ENCODE measurements around the gene SIGLEC7.
"Not testable (repeated sequence)": the region's sequence is repeated elsewhere in the genome, so short reads cannot be mapped to it uniquely, and the experiment has no call there.

SIGLEC7 gene

GRCh38 chr19:51137792-51138425 lies 4.2 kb upstream of the SIGLEC7 start:
- in situ Hi-C loops (cut with HindIII; ENCODE audit: low sequenced_read_pairs), result no loop called here

- in situ Hi-C loops (cut with HindIII; ENCODE audit: low sequenced_read_pairs), result no loop called here
Measured at GRCh38 chr19:51138549-51138979, 3.5 kb upstream of the SIGLEC7 start.

- in situ Hi-C loops (cut with HindIII; ENCODE audit: low sequenced_read_pairs), result no loop called here
Measured at GRCh38 chr19:51139299-51140014, 2.6 kb upstream of the SIGLEC7 start.

GRCh38 chr19:51140441-51140840 lies 1.7 kb upstream of the SIGLEC7 start:
- in situ Hi-C loops (cut with HindIII; ENCODE audit: low sequenced_read_pairs), result no loop called here

- in situ Hi-C loops (cut with HindIII; ENCODE audit: low sequenced_read_pairs), result no loop called here
Measured at GRCh38 chr19:51141181-51141580, 920 bp upstream of the SIGLEC7 start.

- in situ Hi-C loops (cut with HindIII; ENCODE audit: low sequenced_read_pairs), result not testable (repeated sequence)
Measured at GRCh38 chr19:51142809-51143475, 841 bp downstream of the SIGLEC7 start.

- in situ Hi-C loops (cut with HindIII; ENCODE audit: low sequenced_read_pairs), result no loop called here
Measured at GRCh38 chr19:51143486-51143885, 1.4 kb downstream of the SIGLEC7 start.

GRCh38 chr19:51144482-51145045 lies 2.5 kb downstream of the SIGLEC7 start:
- in situ Hi-C loops (cut with HindIII; ENCODE audit: low sequenced_read_pairs), result no loop called here

GRCh38 chr19:51145916-51146493 lies 3.9 kb downstream of the SIGLEC7 start:
- in situ Hi-C loops (cut with HindIII; ENCODE audit: low sequenced_read_pairs), result no loop called here

GRCh38 chr19:51146751-51147150 lies 4.7 kb downstream of the SIGLEC7 start:
- in situ Hi-C loops (cut with HindIII; ENCODE audit: low sequenced_read_pairs), result no loop called here

- in situ Hi-C loops (cut with HindIII; ENCODE audit: low sequenced_read_pairs), result no loop called here
Measured at GRCh38 chr19:51147663-51148062, 5.6 kb downstream of the SIGLEC7 start.

GRCh38 chr19:51148580-51148979 lies 6.5 kb downstream of the SIGLEC7 start:
- in situ Hi-C loops (cut with HindIII; ENCODE audit: low sequenced_read_pairs), result no loop called here

GRCh38 chr19:51150627-51151026 lies 8.5 kb downstream of the SIGLEC7 start:
- in situ Hi-C loops (cut with HindIII; ENCODE audit: low sequenced_read_pairs), result no loop called here

- in situ Hi-C loops (cut with HindIII; ENCODE audit: low sequenced_read_pairs), result no loop called here
Measured at GRCh38 chr19:51156710-51157109, 14.6 kb downstream of the SIGLEC7 start.

GRCh38 chr19:51157265-51157664 lies 15.2 kb downstream of the SIGLEC7 start:
- in situ Hi-C loops (cut with HindIII; ENCODE audit: low sequenced_read_pairs), result no loop called here

GRCh38 chr19:51158474-51159129 lies 16.5 kb downstream of the SIGLEC7 start:
- in situ Hi-C loops (cut with HindIII; ENCODE audit: low sequenced_read_pairs), result no loop called here

- in situ Hi-C loops (cut with HindIII; ENCODE audit: low sequenced_read_pairs), result no loop called here
Measured at GRCh38 chr19:51159656-51160055, 17.6 kb downstream of the SIGLEC7 start.

- in situ Hi-C loops (cut with HindIII; ENCODE audit: low sequenced_read_pairs), result no loop called here
Measured at GRCh38 chr19:51161266-51161665, 19.2 kb downstream of the SIGLEC7 start.

GRCh38 chr19:51161867-51162496 lies 19.9 kb downstream of the SIGLEC7 start:
- in situ Hi-C loops (cut with HindIII; ENCODE audit: low sequenced_read_pairs), result no loop called here

- in situ Hi-C loops (cut with HindIII; ENCODE audit: low sequenced_read_pairs), result no loop called here
Measured at GRCh38 chr19:51163257-51163656, 21.2 kb downstream of the SIGLEC7 start.
